Mesendoderm (in vitro differentiated cells): ENCODE results near the gene FADS2.

Source experiments
- DNase-seq: peaks from one replicate; pipeline ENCODE4 v3.0.0; 2013
- H2AK5ac ChIP-seq: 2 replicates; pipeline ENCODE4 v1.6.1; 2013; ENCODE audit warnings: low read length, inconsistent platforms
- H2BK120ac ChIP-seq: 2 replicates; pipeline ENCODE4 v1.6.1; 2013; ENCODE audit warnings: low read depth, mild to moderate bottlenecking, low read length, moderate library complexity, mixed read lengths
- H2BK15ac ChIP-seq: replicated peaks from 2 replicates; pipeline ENCODE4 v1.6.1; 2013; ENCODE audit warnings: low read depth, mild to moderate bottlenecking, moderate library complexity
- H2BK5ac ChIP-seq: 2 replicates; pipeline ENCODE4 v1.6.1; 2013; ENCODE audit warnings: low read length, inconsistent platforms
- H3K18ac ChIP-seq: 2 replicates; pipeline ENCODE4 v1.6.1; 2013; ENCODE audit warnings: mild to moderate bottlenecking, low read length, mixed read lengths
- H3K23ac ChIP-seq: one replicate; pipeline ENCODE4 v1.6.1; 2013; ENCODE audit warnings: low read length
- H3K27ac ChIP-seq: 2 replicates; pipeline ENCODE4 v1.5.1; 2013; ENCODE audit warnings: low read depth, mild to moderate bottlenecking, inconsistent platforms, low read length, moderate library complexity
- H3K27me3 ChIP-seq: 2 replicates; pipeline ENCODE4 v1.6.1; 2013; ENCODE audit warnings: low read length, control low read depth, mild to moderate bottlenecking, inconsistent platforms; ENCODE audit not compliant: insufficient read depth, poor library complexity
- H3K36me3 ChIP-seq: 2 replicates; pipeline ENCODE4 v1.6.1; 2013; ENCODE audit warnings: low read length, inconsistent platforms; ENCODE audit not compliant: control insufficient read depth, insufficient read depth
- H3K4ac ChIP-seq: one replicate; pipeline ENCODE4 v1.6.1; 2013; ENCODE audit warnings: low read depth, mild to moderate bottlenecking, low read length, moderate library complexity
- H3K4me1 ChIP-seq: 2 replicates; pipeline ENCODE4 v1.6.1; 2013; ENCODE audit warnings: low read depth, low read length, inconsistent platforms; ENCODE audit not compliant: control insufficient read depth
- H3K4me2 ChIP-seq: 2 replicates; pipeline ENCODE4 v1.6.1; 2013; ENCODE audit warnings: low read length
- H3K4me3 ChIP-seq: 2 replicates; pipeline ENCODE4 v1.5.1; 2013; ENCODE audit warnings: mild to moderate bottlenecking, low read length
- H3K56ac ChIP-seq: one replicate; pipeline ENCODE4 v1.6.1; 2013; ENCODE audit warnings: low read length
- H3K79me1 ChIP-seq: 2 replicates; pipeline ENCODE4 v1.6.1; 2013; ENCODE audit warnings: low read length, inconsistent platforms
- H3K79me2 ChIP-seq: 2 replicates; pipeline ENCODE4 v1.6.1; 2013; ENCODE audit warnings: mild to moderate bottlenecking, low read length; ENCODE audit not compliant: control insufficient read depth, insufficient read depth
- H3K9ac ChIP-seq: 2 replicates; pipeline ENCODE4 v1.6.1; 2013; ENCODE audit warnings: low read length, inconsistent platforms
- H4K5ac ChIP-seq: one replicate; pipeline ENCODE4 v1.6.1; 2013; ENCODE audit warnings: low read length
- H4K8ac ChIP-seq: one replicate; pipeline ENCODE4 v1.6.1; 2013; ENCODE audit warnings: low read depth, mild to moderate bottlenecking, control low read depth, low read length, moderate library complexity
- WGBS: extraction: QIAGEN DNeasy Blood & Tissue Kit; methylation state at CpG from one replicate; pipeline ENCODE4 v1.1.7; 2013; ENCODE audit warnings: low lambda C conversion rate, missing lambda C conversion rate; ENCODE audit not compliant: insufficient coverage; ENCODE audit errors: extremely low coverage; 5-methylcytosine and 5-hydroxymethylcytosine counted together

Gene FADS2

GRCh38 chr11:61810671-61811175 lies 17.4 kb upstream of the FADS2 start:
- peaks cover 15% of the 10 kb centered on the region for H3K79me1 ChIP-seq
- H3K18ac ChIP-seq = no peak overlapping the region
- no CpG with 5 or more reads among the region's 8 CpGs for WGBS
- H3K4me1 ChIP-seq = peaks cover 5% of the 10 kb centered on the region
- no peak overlapping the region for H2AK5ac ChIP-seq
- no peaks in the 10 kb centered on the region for H3K27me3 ChIP-seq
- no peak overlapping the region for H4K8ac ChIP-seq
- no peak overlapping the region for H3K27ac ChIP-seq
- no peak overlapping the region for H3K4me2 ChIP-seq
- no peak overlapping the region for H2BK5ac ChIP-seq
- H4K5ac ChIP-seq = no peak overlapping the region
- no peak for DNase-seq
- no peak overlapping the region for H2BK15ac ChIP-seq
- H3K56ac ChIP-seq = no peak overlapping the region
- H2BK120ac ChIP-seq = no peak overlapping the region
- H3K9ac ChIP-seq = no peak overlapping the region
- no peak overlapping the region for H3K4me3 ChIP-seq
- H3K36me3 ChIP-seq = peaks cover 35% of the 10 kb centered on the region
- no peak overlapping the region for H3K4ac ChIP-seq
- H3K23ac ChIP-seq = no peak overlapping the region
- H3K79me2 ChIP-seq = peaks cover 7% of the 10 kb centered on the region

GRCh38 chr11:61811831-61812230 lies 16.3 kb upstream of the FADS2 start:
- Histone ChIP-seq H3K36me3 (peaks cover 31% of the 10 kb centered on the region), H3K27ac (no peak overlapping the region), H3K4ac (no peak overlapping the region), H4K5ac (no peak overlapping the region), H3K4me3 (no peak overlapping the region), H2AK5ac (no peak overlapping the region), H3K56ac (no peak overlapping the region), H3K18ac (no peak overlapping the region), H3K27me3 (no peaks in the 10 kb centered on the region), H2BK15ac (no peak overlapping the region), H2BK120ac (no peak overlapping the region), H3K79me2 (peaks cover 15% of the 10 kb centered on the region), H3K4me1 (peaks cover 5% of the 10 kb centered on the region), H4K8ac (no peak overlapping the region), H2BK5ac (no peak overlapping the region), H3K9ac (no peak overlapping the region), H3K4me2 (no peak overlapping the region), H3K23ac (no peak overlapping the region), H3K79me1 (peaks cover 15% of the 10 kb centered on the region)
- DNase-seq = no peak
- no CpG with 5 or more reads among the region's 5 CpGs for WGBS

GRCh38 chr11:61812736-61813411 lies 15.2 kb upstream of the FADS2 start:
- Histone ChIP-seq H3K4ac (no peak overlapping the region), H3K9ac (no peak overlapping the region), H3K23ac (no peak overlapping the region), H3K79me1 (peaks cover 15% of the 10 kb centered on the region), H3K56ac (no peak overlapping the region), H3K36me3 (peaks cover 30% of the 10 kb centered on the region), H3K18ac (no peak overlapping the region), H3K79me2 (peaks cover 16% of the 10 kb centered on the region), H2AK5ac (no peak overlapping the region), H4K8ac (no peak overlapping the region), H3K4me3 (no peak overlapping the region), H3K4me1 (peaks cover 5% of the 10 kb centered on the region), H3K27ac (no peak overlapping the region), H3K4me2 (no peak overlapping the region), H2BK5ac (no peak overlapping the region), H4K5ac (no peak overlapping the region), H2BK15ac (no peak overlapping the region), H3K27me3 (no peaks in the 10 kb centered on the region), H2BK120ac (no peak overlapping the region)
- no peak for DNase-seq
- no CpG with 5 or more reads among the region's 4 CpGs for WGBS

- H3K36me3 ChIP-seq = peaks cover 26% of the 10 kb centered on the region
- H4K8ac ChIP-seq = no peak overlapping the region
- H2AK5ac ChIP-seq = peak overlapping the region; percentile 96
- peak overlapping the region; percentile 100 for H4K5ac ChIP-seq
- peaks cover 5% of the 10 kb centered on the region for H3K4me1 ChIP-seq
- H3K18ac ChIP-seq = peak overlapping the region; percentile 91
- peaks cover 15% of the 10 kb centered on the region for H3K79me1 ChIP-seq
- H3K4me3 ChIP-seq = peak overlapping the region; percentile 56
- peak overlapping the region; percentile 99 for H2BK5ac ChIP-seq
- H3K23ac ChIP-seq = peak overlapping the region; percentile 87
- H3K4me2 ChIP-seq = peak overlapping the region; percentile 92
- H2BK15ac ChIP-seq = no peak overlapping the region
- H2BK120ac ChIP-seq = no peak overlapping the region
- H3K27ac ChIP-seq = peak overlapping the region; percentile 97
- H3K27me3 ChIP-seq = no peaks in the 10 kb centered on the region
- H3K9ac ChIP-seq = peak overlapping the region; percentile 92
- DNase-seq = peak; percentile 82
- H3K4ac ChIP-seq = peak overlapping the region; percentile 94
- H3K56ac ChIP-seq = peak overlapping the region; percentile 97
- WGBS = no CpG with 5 or more reads among the region's 16 CpGs
- peaks cover 20% of the 10 kb centered on the region for H3K79me2 ChIP-seq
These were observed 13.7 kb upstream of the FADS2 start for GRCh38 chr11:61814247-61814957.

GRCh38 chr11:61814958-61815789 lies 12.9 kb upstream of the FADS2 start:
- H3K4ac ChIP-seq = peak overlapping the region; percentile 97
- H3K4me1 ChIP-seq = peaks cover 5% of the 10 kb centered on the region
- H4K8ac ChIP-seq = no peak overlapping the region
- peak overlapping the region; percentile 99 for H2BK5ac ChIP-seq
- H4K5ac ChIP-seq = peak overlapping the region; percentile 100
- no peak overlapping the region for H2BK15ac ChIP-seq
- peak overlapping the region; percentile 96 for H2AK5ac ChIP-seq
- peaks cover 22% of the 10 kb centered on the region for H3K79me2 ChIP-seq
- H3K9ac ChIP-seq = peak overlapping the region; percentile 92
- H3K79me1 ChIP-seq = peaks cover 15% of the 10 kb centered on the region
- peaks cover 19% of the 10 kb centered on the region for H3K36me3 ChIP-seq
- peak overlapping the region; percentile 90 for H3K23ac ChIP-seq
- peak overlapping the region; percentile 91 for H3K18ac ChIP-seq
- WGBS = no CpG with 5 or more reads among the region's 66 CpGs
- peak overlapping the region; percentile 73 for H3K4me3 ChIP-seq
- peak overlapping the region; percentile 4 for H2BK120ac ChIP-seq
- peak overlapping the region; percentile 97 for H3K27ac ChIP-seq
- peak; percentile 99 for DNase-seq
- H3K56ac ChIP-seq = peak overlapping the region; percentile 97
- H3K4me2 ChIP-seq = peak overlapping the region; percentile 92
- H3K27me3 ChIP-seq = no peaks in the 10 kb centered on the region
